Tibial nerve (tissue), 4 donors: ENCODE measurements around the gene WNT7A. TPM values are rescaled to one million over a fixed set of nuclear protein-coding genes. Genes with fewer than 3 reads are reported as not detected.

Experiments used
- DNase-seq, 2 donors: peaks; one replicate each; pipeline ENCODE4 v3.0.0-alpha.2; 2019; ENCODE audit warnings: low spot score in 2 of 2
- H3K27ac ChIP-seq, 4 donors: fragments of 200-600 bp; sonication (generic) in 3 of 4; one replicate each; pipeline ENCODE4 v1.5.1; 2017 to 2019; ENCODE audit warnings: mild to moderate bottlenecking in 1 of 4
- H3K27me3 ChIP-seq, 2 donors: fragments of 200-600 bp; sonication (generic) in 1 of 2; one replicate each; pipeline versions ENCODE4 v1.5.1 to v1.6.0; 2017 to 2019
- H3K36me3 ChIP-seq, 3 donors: fragments of 200-600 bp; sonication (generic); one replicate each; pipeline ENCODE4 v1.5.1; 2018 to 2019
- H3K4me1 ChIP-seq, 4 donors: fragments of 200-600 bp; sonication (generic) in 3 of 4; one replicate each; pipeline ENCODE4 v1.5.1; 2017 to 2019
- H3K4me3 ChIP-seq, 4 donors: fragments of 200-600 bp; sonication (generic) in 3 of 4; one replicate each; pipeline ENCODE4 v1.5.1; 2017 to 2019; ENCODE audit warnings: mild to moderate bottlenecking in 1 of 4, moderate library complexity in 1 of 4
- H3K9me3 ChIP-seq, 4 donors: fragments of 200-600 bp; sonication (generic) in 3 of 4; one replicate each; pipeline ENCODE4 v1.5.1; 2017 to 2019
- EP300 ChIP-seq, 2 donors: sonication (generic); formaldehyde crosslinking; IDR thresholded peaks; one replicate each; pipeline ENCODE4 v1.6.1; 2017; ENCODE audit warnings: antibody characterized with exemption in 2 of 2, mild to moderate bottlenecking in 1 of 2
- POLR2A ChIP-seq, 2 donors: fragments of 450-650 bp; IDR thresholded peaks; one replicate each; pipeline ENCODE4 v1.6.1; 2017; ENCODE audit warnings: antibody characterized with exemption in 2 of 2, mild to moderate bottlenecking in 2 of 2, moderate library complexity in 2 of 2
- WGBS, 2 donors: methylation state at CpG; one replicate each; pipeline ENCODE4 v1.1.5; 2018; 5-methylcytosine and 5-hydroxymethylcytosine counted together
- total RNA-seq, 4 donors: library from RNA; depleted of rRNA; stranded (reverse); fragments of >200 nt; gene quantifications; one replicate each; pipeline ENCODE4 v1.1.0, GENCODE V29; 2016
- TF ChIP-seq, protein P1 (sequence below), 5 experiments: fragments of 200-600 bp in 3 of 5; fragments of 450-650 bp in 2 of 5; sonication (generic) in 3 of 5; IDR thresholded peaks; one replicate each; pipeline ENCODE4 v1.5.1; 2016 to 2019; ENCODE audit warnings: antibody characterized with exemption in 5 of 5, mild to moderate bottlenecking in 3 of 5, moderate library complexity in 2 of 5

The WNT7A gene
- total RNA-seq, 4 donors from 2014 or later = 0.21 TPM; not detected in 3

DNA sequence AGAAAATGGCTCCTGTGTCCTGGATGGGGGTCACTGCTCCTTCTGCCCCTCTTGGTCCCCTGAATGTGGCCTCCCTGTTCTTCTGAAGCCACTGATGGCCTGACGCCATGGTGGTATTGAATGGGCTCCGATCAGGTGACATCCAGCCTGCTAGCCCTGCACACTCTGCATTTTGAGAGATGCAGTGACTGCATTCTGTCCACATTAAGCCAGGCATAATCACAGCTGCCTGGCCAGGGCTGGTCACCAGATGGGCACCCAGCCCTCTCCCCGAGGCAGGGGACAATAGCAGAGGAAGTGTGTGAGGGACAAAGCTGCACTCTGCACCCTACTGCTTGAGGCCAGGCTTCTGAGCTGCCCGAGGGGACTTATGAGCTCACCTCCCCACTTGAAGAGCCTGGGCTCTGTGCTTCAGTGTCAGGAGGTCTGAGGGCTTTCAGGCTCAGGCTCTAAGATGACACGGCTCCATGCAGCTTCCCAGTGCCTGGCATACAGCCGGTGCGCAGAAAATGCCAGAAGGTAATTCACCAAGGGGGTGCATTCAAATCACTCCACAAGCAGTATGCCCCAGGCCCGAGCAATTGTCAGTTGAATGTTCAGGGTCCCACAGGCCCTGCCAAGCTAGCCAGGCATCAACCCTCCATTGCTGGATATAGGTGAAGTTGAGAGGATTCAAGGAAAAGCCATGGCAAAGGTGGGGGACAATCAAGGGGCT, 56.8 kb downstream of the WNT7A start:
- no peaks in the 10 kb centered on the region for H3K36me3 ChIP-seq
- TF ChIP-seq POLR2A (IDR thresholded peaks at IDR 0.05) = no peak
- no peak for TF ChIP-seq EP300 (IDR thresholded peaks at IDR 0.05)
- TF ChIP-seq, protein P1, sequence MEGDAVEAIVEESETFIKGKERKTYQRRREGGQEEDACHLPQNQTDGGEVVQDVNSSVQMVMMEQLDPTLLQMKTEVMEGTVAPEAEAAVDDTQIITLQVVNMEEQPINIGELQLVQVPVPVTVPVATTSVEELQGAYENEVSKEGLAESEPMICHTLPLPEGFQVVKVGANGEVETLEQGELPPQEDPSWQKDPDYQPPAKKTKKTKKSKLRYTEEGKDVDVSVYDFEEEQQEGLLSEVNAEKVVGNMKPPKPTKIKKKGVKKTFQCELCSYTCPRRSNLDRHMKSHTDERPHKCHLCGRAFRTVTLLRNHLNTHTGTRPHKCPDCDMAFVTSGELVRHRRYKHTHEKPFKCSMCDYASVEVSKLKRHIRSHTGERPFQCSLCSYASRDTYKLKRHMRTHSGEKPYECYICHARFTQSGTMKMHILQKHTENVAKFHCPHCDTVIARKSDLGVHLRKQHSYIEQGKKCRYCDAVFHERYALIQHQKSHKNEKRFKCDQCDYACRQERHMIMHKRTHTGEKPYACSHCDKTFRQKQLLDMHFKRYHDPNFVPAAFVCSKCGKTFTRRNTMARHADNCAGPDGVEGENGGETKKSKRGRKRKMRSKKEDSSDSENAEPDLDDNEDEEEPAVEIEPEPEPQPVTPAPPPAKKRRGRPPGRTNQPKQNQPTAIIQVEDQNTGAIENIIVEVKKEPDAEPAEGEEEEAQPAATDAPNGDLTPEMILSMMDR (IDR thresholded peaks at IDR 0.05) = no peak
- no peak overlapping the region for H3K27ac ChIP-seq
- no peaks in the 10 kb centered on the region for H3K27me3 ChIP-seq
- 77 to 78% methylated on average over 6 to 8 of the region's 8 CpGs for WGBS, 2 donors
- DNase-seq = no peak
- peaks cover 0 to 15% (median 0%) of the 10 kb centered on the region in 4 donors for H3K9me3 ChIP-seq
- no peaks in the 10 kb centered on the region for H3K4me1 ChIP-seq
- no peak overlapping the region for H3K4me3 ChIP-seq

DNA sequence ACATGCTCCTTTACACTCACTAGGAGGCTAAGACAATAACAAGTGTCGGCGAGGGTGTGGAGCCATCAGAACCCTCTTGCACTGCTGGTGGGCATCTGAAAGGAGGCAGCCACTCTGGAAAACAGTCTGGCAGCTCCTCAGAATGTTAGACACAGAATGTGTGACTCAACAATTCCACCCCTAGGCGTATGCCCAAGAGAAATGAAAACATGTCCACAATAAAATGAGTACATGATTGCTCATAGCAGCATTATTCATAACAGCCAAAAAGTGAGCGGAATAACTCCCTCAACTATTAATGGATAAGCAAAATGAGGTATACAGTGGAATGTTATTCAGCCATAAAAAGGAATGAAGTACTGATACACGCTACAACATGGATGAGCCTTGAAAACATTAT, 57.8 kb downstream of the WNT7A start:
- Histone ChIP-seq H3K4me3 (no peak overlapping the region), H3K9me3 (peaks cover 0 to 22% (median 0%) of the 10 kb centered on the region in 4 donors), H3K27me3 (no peaks in the 10 kb centered on the region), H3K27ac (no peak overlapping the region), H3K4me1 (no peaks in the 10 kb centered on the region), H3K36me3 (no peaks in the 10 kb centered on the region)
- DNase-seq = no peak
- TF ChIP-seq, protein P1 (IDR thresholded peaks at IDR 0.05) = no peak
- no peak for TF ChIP-seq EP300 (IDR thresholded peaks at IDR 0.05)
- no peak for TF ChIP-seq POLR2A (IDR thresholded peaks at IDR 0.05)
- WGBS, 2 donors = 83 to 88% methylated on average over 5 of the region's 5 CpGs

DNA sequence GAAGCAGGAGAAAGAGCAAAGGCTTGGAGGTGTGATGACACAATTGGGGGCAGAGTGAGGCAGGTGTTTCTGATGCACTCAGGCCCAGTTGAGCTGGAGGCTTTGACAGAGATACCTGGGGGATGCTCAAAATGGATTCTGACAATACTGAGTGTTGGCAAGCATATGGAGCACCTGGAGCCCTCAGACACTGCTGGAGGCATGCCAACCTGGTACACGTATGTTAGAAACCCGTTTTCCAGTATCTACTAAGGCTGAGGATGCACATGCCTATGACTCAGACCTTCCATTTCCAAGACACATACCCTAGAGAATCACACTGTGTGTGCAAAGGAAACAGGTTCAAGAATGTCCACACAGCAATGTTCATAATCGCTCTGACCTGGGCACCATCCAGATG, 58.7 kb downstream of the WNT7A start:
- DNase-seq = no peak
- H3K9me3 ChIP-seq = peaks cover 0 to 31% (median under 1%) of the 10 kb centered on the region in 4 donors
- no peak overlapping the region for H3K4me3 ChIP-seq
- H3K36me3 ChIP-seq = no peaks in the 10 kb centered on the region
- no peaks in the 10 kb centered on the region for H3K27me3 ChIP-seq
- H3K4me1 ChIP-seq = no peaks in the 10 kb centered on the region
- WGBS, 2 donors = 77 to 82% methylated on average over 3 of the region's 3 CpGs
- H3K27ac ChIP-seq = no peak overlapping the region
- TF ChIP-seq, protein P1 (IDR thresholded peaks at IDR 0.05) = no peak
- TF ChIP-seq POLR2A (IDR thresholded peaks at IDR 0.05) = no peak
- TF ChIP-seq EP300 (IDR thresholded peaks at IDR 0.05) = no peak

GRCh38 chr3:13818919-13819318, 61.0 kb downstream of the WNT7A start:
- Histone ChIP-seq H3K27ac (no peak overlapping the region), H3K4me3 (no peak overlapping the region), H3K4me1 (no peaks in the 10 kb centered on the region), H3K27me3 (no peaks in the 10 kb centered on the region), H3K36me3 (no peaks in the 10 kb centered on the region), H3K9me3 (peaks cover 6 to 53% (median 15%) of the 10 kb centered on the region in 4 donors)
- no peak for DNase-seq
- WGBS, 2 donors = 76 to 79% methylated on average over 14 to 23 of the region's 30 CpGs
- TF ChIP-seq EP300 (IDR thresholded peaks at IDR 0.05) (no peak), POLR2A (IDR thresholded peaks at IDR 0.05) (no peak)
- TF ChIP-seq, protein P1 (IDR thresholded peaks at IDR 0.05) = no peak

DNA sequence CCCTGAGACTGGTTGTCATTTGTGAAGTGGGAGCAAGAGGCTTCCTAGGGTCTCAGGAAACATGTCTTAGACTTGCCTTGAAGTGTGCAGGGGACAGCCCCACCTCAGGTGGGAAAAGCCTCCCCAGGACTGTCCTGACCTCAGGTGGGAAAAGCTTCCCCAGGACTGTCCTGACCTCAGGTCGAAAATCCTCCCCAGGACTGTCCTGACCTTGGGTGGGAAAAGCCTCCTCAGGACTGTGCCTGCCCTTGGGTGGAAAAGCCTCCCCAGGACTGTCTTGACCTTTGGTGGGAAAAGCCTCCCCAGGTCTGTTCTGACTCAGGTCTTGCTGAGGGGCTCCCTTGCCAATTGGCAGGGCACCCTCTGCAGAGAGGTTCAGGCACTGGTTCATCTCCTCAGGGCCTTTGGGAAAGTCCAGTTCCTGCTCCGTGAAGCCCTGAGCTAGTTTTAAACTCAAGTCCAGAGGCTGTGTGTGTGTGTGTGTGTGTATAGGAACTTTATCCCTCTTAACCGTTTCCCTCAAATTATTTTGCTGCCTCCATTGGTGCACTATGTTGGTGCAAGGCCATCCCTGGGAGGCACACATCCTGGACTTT, 64.7 kb downstream of the WNT7A start:
- H3K36me3 ChIP-seq = no peaks in the 10 kb centered on the region
- H3K27ac ChIP-seq = no peak overlapping the region
- 95 to 96% methylated on average over 3 of the region's 3 CpGs for WGBS, 2 donors
- no peak for DNase-seq
- no peak overlapping the region for H3K4me3 ChIP-seq
- H3K4me1 ChIP-seq = no peaks in the 10 kb centered on the region
- H3K9me3 ChIP-seq = peaks cover 6 to 64% (median 15%) of the 10 kb centered on the region in 4 donors
- TF ChIP-seq, protein P1 (IDR thresholded peaks at IDR 0.05) = no peak
- TF ChIP-seq POLR2A (IDR thresholded peaks at IDR 0.05) = no peak
- TF ChIP-seq EP300 (IDR thresholded peaks at IDR 0.05) = no peak
- H3K27me3 ChIP-seq = no peaks in the 10 kb centered on the region
